GM12878 (cell line): Measurements from ENCODE around the gene PIGN. TPM values are rescaled to one million over a fixed set of nuclear protein-coding genes. Genes with fewer than 3 reads are reported as not detected.

ENCODE experiments used
- ATAC-seq: fragments of 200-7000 bp; cut with Tn5 transposase; 3 replicates; pipeline ENCODE4 v1.9.1; 2020; ENCODE audit warnings: mild to moderate bottlenecking, moderate library complexity
- BruUV-seq: library from RNA; stranded (reverse); fragments of 400-500 nt; replicated peaks from 2 replicates; lab custom pipeline; 2021; lab: Mats Ljungman, UMichigan
- CTCF ChIA-PET: fragments of 300-600 bp; sonication (Branson Sonifier 250); formaldehyde crosslinking; extraction: SDS; loops from one replicate; lab custom pipeline; 2021; ENCODE audit warnings: inconsistent platforms; lab: Yijun Ruan, JAX
- POLR2A ChIA-PET: fragments of 350-600 bp; formaldehyde crosslinking; extraction: SDS; loops from one replicate; lab custom pipeline; 2021; ENCODE audit warnings: inconsistent platforms; lab: Charles Lee
- RAD21 ChIA-PET: fragments of 300-600 bp; sonication (Branson Sonifier 250); formaldehyde crosslinking; loops from one replicate; lab custom pipeline; 2023; ENCODE audit warnings: antibody characterized with exemption; ENCODE audit not compliant: unreplicated experiment; lab: Charles Lee
- SMC1A ChIA-PET: fragments of 300-600 bp; sonication (Branson Sonifier 250); formaldehyde crosslinking; loops from one replicate; lab custom pipeline; 2023; ENCODE audit not compliant: unreplicated experiment, uncharacterized antibody; lab: Charles Lee
- DNase-seq: peaks from one replicate; pipeline ENCODE4 v3.0.0-alpha.2; 2011; ENCODE audit warnings: low read depth, low spot score
- FAIRE-seq: peaks from 3 replicates; lab custom pipeline; 2011; peaks lifted over from hg19 to GRCh38; lab: Jason Lieb, UNC
- H2AFZ ChIP-seq: 2 replicates; pipeline ENCODE4 v1.6.0; 2011; ENCODE audit warnings: low read depth, low read length, control low read depth; ENCODE audit not compliant: control insufficient read depth
- H3K27ac ChIP-seq: 2 replicates; pipeline ENCODE4 v1.5.1; 2011; ENCODE audit warnings: control low read depth; ENCODE audit not compliant: control insufficient read depth, insufficient read depth
- H3K27me3 ChIP-seq, 2 experiments: replicated peaks in 1 of 2; 2 replicates each; pipeline versions ENCODE4 v1.6.0 to v1.6.1; 2011; ENCODE audit warnings: low read length in 1 of 2; ENCODE audit not compliant: control insufficient read depth in 2 of 2, insufficient read depth in 2 of 2
- H3K36me3 ChIP-seq, 2 experiments: 2 replicates each; pipeline ENCODE4 v1.5.1; 2011; ENCODE audit warnings: low read length in 1 of 2; ENCODE audit not compliant: control insufficient read depth in 2 of 2, insufficient read depth in 2 of 2
- H3K4me1 ChIP-seq: 2 replicates; pipeline ENCODE4 v1.6.1; 2011; ENCODE audit warnings: mild to moderate bottlenecking, low read length, moderate library complexity, mixed read lengths; ENCODE audit not compliant: control insufficient read depth, insufficient read depth
- H3K4me2 ChIP-seq: 2 replicates; pipeline ENCODE4 v1.6.0; 2011; ENCODE audit warnings: control low read depth; ENCODE audit not compliant: control insufficient read depth, insufficient read depth
- H3K4me3 ChIP-seq: fragments of 200-600 bp; sonication (generic); 2 replicates; pipeline ENCODE4 v1.5.1; 2016
- H3K79me2 ChIP-seq: 2 replicates; pipeline ENCODE4 v1.6.0; 2011; ENCODE audit warnings: low read length; ENCODE audit not compliant: control insufficient read depth, insufficient read depth
- H3K9ac ChIP-seq: 2 replicates; pipeline ENCODE4 v1.8.0; 2011; ENCODE audit warnings: low read length, control low read depth, mixed read lengths; ENCODE audit not compliant: control insufficient read depth, insufficient read depth
- H3K9me3 ChIP-seq: replicated peaks from 3 replicates; pipeline ENCODE4 v1.5.1; 2011; ENCODE audit warnings: mild to moderate bottlenecking, low read length; ENCODE audit not compliant: control insufficient read depth, insufficient read depth
- H4K20me1 ChIP-seq: 2 replicates; pipeline ENCODE4 v1.6.0; 2011; ENCODE audit not compliant: control insufficient read depth, insufficient read depth
- ASH2L ChIP-seq: fragments of 300-600, 200-600 bp; sonication (generic); IDR thresholded peaks from 2 replicates; pipeline ENCODE4 v1.6.1; 2017; ENCODE audit warnings: low read depth, mild to moderate bottlenecking, borderline replicate concordance
- CHD2 ChIP-seq: IDR thresholded peaks from 2 replicates; pipeline ENCODE4 v1.6.1; 2011; ENCODE audit warnings: low read depth, low read length, improper control_type of control experiment, borderline replicate concordance
- EED ChIP-seq: sonication (generic); IDR thresholded peaks from 2 replicates; pipeline ENCODE4 v1.6.1; 2016; ENCODE audit warnings: antibody characterized with exemption, low read depth
- ETV6 ChIP-seq, 2 experiments: fragments of 450-650 bp in 1 of 2; IDR thresholded peaks in 1 of 2; conservative IDR thresholded peaks in 1 of 2; 2 replicates each; pipeline ENCODE4 v1.6.1; 2014; ENCODE audit warnings: antibody characterized with exemption in 1 of 2, borderline replicate concordance in 1 of 2, low read depth in 1 of 2, mild to moderate bottlenecking in 1 of 2, moderate library complexity in 1 of 2
- FOS ChIP-seq: IDR thresholded peaks from 3 replicates; pipeline ENCODE4 v1.6.1; 2011; ENCODE audit warnings: borderline replicate concordance; ENCODE audit not compliant: insufficient read length; ENCODE audit errors: extremely low read depth
- JUNB ChIP-seq: IDR thresholded peaks from 2 replicates; pipeline ENCODE4 v1.6.1; 2016; ENCODE audit warnings: antibody characterized with exemption, mild to moderate bottlenecking
- MEF2A ChIP-seq: IDR thresholded peaks from 2 replicates; pipeline ENCODE4 v1.6.1; 2011; ENCODE audit warnings: low read depth, mild to moderate bottlenecking, low read length, moderate library complexity; ENCODE audit not compliant: insufficient read depth
- PBX3 ChIP-seq: IDR thresholded peaks from 2 replicates; pipeline ENCODE4 v1.6.1; 2011; ENCODE audit warnings: mild to moderate bottlenecking, low read depth, low read length, moderate library complexity; ENCODE audit not compliant: insufficient replicate concordance
- PML ChIP-seq: IDR thresholded peaks from 2 replicates; pipeline ENCODE4 v1.6.1; 2012; ENCODE audit warnings: low read length, inconsistent platforms
- SRF ChIP-seq, 2 experiments: IDR thresholded peaks; 2 replicates each; pipeline ENCODE4 v1.6.1; 2011; ENCODE audit warnings: low read depth in 2 of 2, low read length in 2 of 2, mild to moderate bottlenecking in 1 of 2, moderate library complexity in 1 of 2
- TCF3 ChIP-seq: IDR thresholded peaks from 2 replicates; pipeline ENCODE4 v1.6.1; 2012; ENCODE audit warnings: low read depth, mild to moderate bottlenecking, low read length, borderline replicate concordance; ENCODE audit not compliant: insufficient read depth
- ZZZ3 ChIP-seq: IDR thresholded peaks from 2 replicates; pipeline ENCODE4 v1.6.1; 2011; ENCODE audit warnings: low read depth; ENCODE audit not compliant: control insufficient read depth, insufficient read length
- WGBS: methylation state at CpG from one replicate; pipeline ENCODE4 v1.1.6; 2016; ENCODE audit warnings: low lambda C conversion rate; ENCODE audit not compliant: insufficient replicate concordance, insufficient coverage; ENCODE audit errors: missing lambda C conversion rate; 5-methylcytosine and 5-hydroxymethylcytosine counted together
- in situ Hi-C: fragments of 300-500 bp; cut with MboI; formaldehyde crosslinking; loops from 9 replicates; pipeline ENCODE4 v1.14.3; 2018; ENCODE audit warnings: mixed read lengths
- intact Hi-C: fragments of 100-400 bp; cut with micrococcal nuclease; formaldehyde crosslinking; loops from one replicate; pipeline ENCODE4 v1.14.2; 2022; ENCODE audit not compliant: unreplicated experiment
- polyA plus RNA-seq, 11 experiments: library from polyadenylated mRNA; depleted of rRNA in 4 of 11; unstranded in 6 of 11; stranded (reverse) in 5 of 11; fragments of >200 nt; fragmentation: Nextera tagmentation in 4 of 11; fragmentation: Illumina TruSeq in 1 of 11; extraction: Ambion mirVana in 4 of 11; extraction: Trizol in 1 of 11; gene quantifications; 1 replicate in 1 of 11; 2 replicates in 10 of 11; pipeline versions ENCODE4 v1.2.1 to v1.2.3, GENCODE V29; 2011 to 2016; ENCODE audit warnings: inconsistent platforms in 2 of 11, missing spikeins in 2 of 11, low read depth in 1 of 11
- total RNA-seq, 4 experiments: library from RNA; depleted of rRNA in 3 of 4; stranded (reverse); fragments of >200 nt in 3 of 4; fragmentation: Illumina TruSeq in 1 of 4; extraction: Trizol in 1 of 4; gene quantifications; 2 replicates each; pipeline versions ENCODE4 v1.2.1 to v1.2.3, GENCODE V29; 2013 to 2021

The PIGN gene
- total and polyA plus RNA-seq, 10 of the 15 experiments (the other 5 are each of a cell fraction or from before 2014, with no cell fraction given) = 6.9 to 25.4 (median 18.7) TPM

GRCh38 chr18:62018034-62018758, 168.7 kb downstream of the PIGN start:
- POLR2A ChIA-PET = no interaction called here
- DNase-seq (no peak), FAIRE-seq (no peak), ATAC-seq (no peak)
- intact Hi-C loops (no loop called here), in situ Hi-C loops (no loop called here)
- no TSS peak for BruUV-seq
- no peaks in the 10 kb centered on the region for H3K36me3 ChIP-seq
- RAD21 ChIA-PET = interaction anchor here (1.1 kb wide), 1 partner anchor 113 kb away, joined by 5 read pairs; no protein-coding TSS in a partner anchor
- WGBS = 27% methylated on average over 9 of the region's 9 CpGs
- no peak overlapping the region for H2AFZ ChIP-seq
- no peak overlapping the region for H3K4me2 ChIP-seq
- no peaks in the 10 kb centered on the region for H3K9me3 ChIP-seq
- H3K27ac ChIP-seq = no peak overlapping the region
- SMC1A ChIA-PET = interaction anchor here (0.6 kb wide), 1 partner anchor 96 kb away, joined by 3 read pairs; no protein-coding TSS in a partner anchor
- H3K79me2 ChIP-seq = no peaks in the 10 kb centered on the region
- H4K20me1 ChIP-seq = no peaks in the 10 kb centered on the region
- no peak overlapping the region for H3K4me3 ChIP-seq
- no peaks in the 10 kb centered on the region for H3K4me1 ChIP-seq
- TF ChIP-seq ETV6 (conservative IDR thresholded peaks at IDR 0.05 in 1 of 2, IDR thresholded peaks at IDR 0.05 in 1 of 2; ENCODE audit: borderline replicate concordance in 1 of 2, low read depth in 1 of 2) = no peak
- no peak for TF ChIP-seq SRF (IDR thresholded peaks at IDR 0.05; ENCODE audit: low read depth in 2 of 2, low read length in 2 of 2)
- TF ChIP-seq CHD2 = no peak
- no peak for TF ChIP-seq FOS
- TF ChIP-seq MEF2A = no peak
- TF ChIP-seq PBX3 = no peak
- TF ChIP-seq PML = no peak
- no peak for TF ChIP-seq ZZZ3
- no peak for TF ChIP-seq ASH2L
- TF ChIP-seq EED = no peak
- TF ChIP-seq JUNB = no peak
- TF ChIP-seq TCF3 = no peak
- no peak overlapping the region for H3K9ac ChIP-seq
- CTCF ChIA-PET = interaction anchor here (0.6 to 0.8 kb wide), 2 partner anchors 112 to 697 kb away, joined by 3 to 4 read pairs; no protein-coding TSS in a partner anchor
- H3K27me3 ChIP-seq = no peaks in the 10 kb centered on the region
